ENCODE measurements around the gene SFTA2.

DNA sequence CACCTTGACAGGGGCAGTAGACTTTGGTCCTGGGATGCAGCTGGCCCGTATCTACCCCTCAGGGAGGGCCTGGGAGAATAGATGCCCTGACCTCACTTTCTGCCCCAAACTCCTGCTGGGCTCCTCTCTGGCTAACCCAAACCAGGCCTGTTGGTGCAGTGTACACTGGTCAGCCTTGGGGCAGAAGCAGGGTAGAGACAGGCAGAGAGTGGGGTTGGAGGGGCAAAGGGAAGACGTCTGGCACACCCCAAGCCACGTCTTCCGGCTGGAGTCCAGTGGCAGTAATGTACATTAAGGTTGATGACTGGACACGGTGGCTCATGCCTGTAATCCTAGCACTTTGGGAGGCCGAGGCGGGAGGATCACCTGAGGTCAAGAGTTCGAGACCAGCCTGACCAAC is 38.3 kb downstream of the SFTA2 start:
- no peak for TF ChIP-seq EP300 (IDR thresholded peaks at IDR 0.05; ENCODE audit: borderline replicate concordance)
- no peak for TF ChIP-seq TEAD4 (IDR thresholded peaks at IDR 0.05)
- no peak for TF ChIP-seq REST (IDR thresholded peaks at IDR 0.05; ENCODE audit: low read depth)
- TF ChIP-seq MAX (IDR thresholded peaks at IDR 0.05): no peak
- TF ChIP-seq RAD21 (IDR thresholded peaks at IDR 0.05; ENCODE audit: low read depth): no peak
- TF ChIP-seq NFIC (IDR thresholded peaks at IDR 0.05): no peak
- TF ChIP-seq CREB1 (IDR thresholded peaks at IDR 0.05; ENCODE audit: low read depth): no peak
- TF ChIP-seq TCF12 (IDR thresholded peaks at IDR 0.05; ENCODE audit: low read depth): no peak
- TF ChIP-seq, protein P1, sequence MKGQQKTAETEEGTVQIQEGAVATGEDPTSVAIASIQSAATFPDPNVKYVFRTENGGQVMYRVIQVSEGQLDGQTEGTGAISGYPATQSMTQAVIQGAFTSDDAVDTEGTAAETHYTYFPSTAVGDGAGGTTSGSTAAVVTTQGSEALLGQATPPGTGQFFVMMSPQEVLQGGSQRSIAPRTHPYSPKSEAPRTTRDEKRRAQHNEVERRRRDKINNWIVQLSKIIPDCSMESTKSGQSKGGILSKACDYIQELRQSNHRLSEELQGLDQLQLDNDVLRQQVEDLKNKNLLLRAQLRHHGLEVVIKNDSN (IDR thresholded peaks at IDR 0.05): no peak
- no peak for TF ChIP-seq YY1 (IDR thresholded peaks at IDR 0.05; ENCODE audit: low read depth)

Measured in Ishikawa (cell line).